Stimulated activated CD8-positive, alpha-beta memory T cell treated with anti-CD3 and anti-CD28 coated beads, Interleukin-7, amount 100 ng/mL, for 48 hours (primary cell): ENCODE measurements around the gene UPP1.

Source experiments
- DNase-seq, 2 donors: peaks; one replicate each; pipeline ENCODE4 v3.0.0-alpha.2; 2020; ENCODE audit warnings: low read depth in 1 of 2; ENCODE audit errors: extremely low read depth in 1 of 2

UPP1 gene

DNA sequence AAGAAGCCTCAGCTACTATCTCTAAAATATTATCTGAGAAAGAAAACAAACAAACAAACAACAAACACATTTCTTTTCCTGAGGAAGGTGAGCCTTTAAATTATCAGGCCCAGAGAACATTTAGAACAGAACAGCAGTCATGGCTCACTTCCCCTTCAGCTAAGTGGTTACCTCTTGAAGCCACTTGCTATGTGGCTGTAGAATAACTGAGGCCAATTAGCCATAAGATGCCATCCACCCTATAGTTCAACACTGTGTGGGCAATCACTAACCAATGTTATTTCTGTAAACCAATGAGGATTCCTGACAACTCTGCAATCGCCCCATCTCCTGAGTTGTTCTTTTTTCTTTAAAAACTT lies 3.7 kb upstream of the UPP1 start:
- no peak for DNase-seq

DNA sequence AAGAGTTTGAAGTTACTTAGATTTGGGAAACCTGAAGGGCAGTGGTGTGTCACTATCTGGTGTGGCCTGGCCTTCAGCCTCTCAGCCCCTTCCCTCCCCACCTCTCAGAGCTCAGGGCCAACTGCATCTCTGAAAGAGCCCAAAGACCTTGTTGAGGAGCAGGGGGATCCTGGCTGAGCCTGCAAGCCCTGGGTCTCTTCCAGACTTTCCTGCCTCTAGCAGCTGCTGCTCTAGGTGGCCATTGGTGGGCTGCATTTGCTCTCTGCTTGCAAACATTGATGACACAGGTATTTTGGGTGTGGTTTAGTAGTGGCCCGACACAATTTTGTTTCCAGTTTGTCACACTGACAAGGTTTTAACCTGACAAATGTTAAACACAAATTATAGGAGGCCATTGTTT lies 3.1 kb upstream of the UPP1 start:
- no peak for DNase-seq

DNA sequence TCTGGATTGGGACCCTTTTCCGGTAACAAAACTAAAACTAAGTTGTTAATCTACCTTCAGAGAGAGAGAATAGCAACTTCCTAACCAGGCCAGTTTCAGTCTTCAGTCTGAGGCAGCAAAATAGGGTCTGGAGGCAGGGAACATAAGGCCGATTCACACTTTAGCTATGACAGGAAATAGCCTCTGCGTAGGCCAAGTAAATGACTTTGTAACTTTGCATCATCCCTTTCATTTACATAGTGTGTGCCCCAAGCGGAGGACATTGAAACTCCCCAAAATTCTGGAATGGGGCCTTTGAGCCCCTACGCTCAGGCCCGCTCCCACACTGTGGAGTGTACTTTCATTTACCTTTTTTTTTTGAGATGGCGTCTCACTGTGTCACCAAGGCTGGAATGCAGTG lies 1.7 kb upstream of the UPP1 start:
- no peak for DNase-seq

DNA sequence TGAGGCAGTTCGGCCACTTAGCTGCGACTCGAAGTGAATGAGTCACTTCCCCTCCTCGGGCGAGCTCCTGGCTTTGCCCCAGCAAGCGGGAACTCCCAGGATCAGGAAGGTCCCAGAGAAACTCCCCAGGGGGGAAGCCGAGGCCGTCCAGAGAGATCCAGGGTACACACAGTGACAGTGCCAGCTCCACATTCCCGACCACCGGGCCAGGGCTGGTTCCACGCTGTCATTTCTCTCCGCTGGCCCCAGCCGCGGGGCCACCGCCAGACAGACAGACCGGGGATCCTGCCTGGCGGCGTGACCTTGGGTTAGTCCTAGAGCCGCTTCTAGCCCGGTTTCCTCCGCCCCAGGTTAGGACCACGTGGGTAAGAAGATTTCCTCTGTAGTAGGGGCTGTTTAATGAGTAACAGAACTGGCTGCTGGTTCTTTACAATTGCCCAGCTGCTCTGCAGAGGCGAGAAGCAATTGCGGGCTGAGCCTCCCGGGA lies 463 bp upstream of the UPP1 start:
- DNase-seq, result no peak

DNA sequence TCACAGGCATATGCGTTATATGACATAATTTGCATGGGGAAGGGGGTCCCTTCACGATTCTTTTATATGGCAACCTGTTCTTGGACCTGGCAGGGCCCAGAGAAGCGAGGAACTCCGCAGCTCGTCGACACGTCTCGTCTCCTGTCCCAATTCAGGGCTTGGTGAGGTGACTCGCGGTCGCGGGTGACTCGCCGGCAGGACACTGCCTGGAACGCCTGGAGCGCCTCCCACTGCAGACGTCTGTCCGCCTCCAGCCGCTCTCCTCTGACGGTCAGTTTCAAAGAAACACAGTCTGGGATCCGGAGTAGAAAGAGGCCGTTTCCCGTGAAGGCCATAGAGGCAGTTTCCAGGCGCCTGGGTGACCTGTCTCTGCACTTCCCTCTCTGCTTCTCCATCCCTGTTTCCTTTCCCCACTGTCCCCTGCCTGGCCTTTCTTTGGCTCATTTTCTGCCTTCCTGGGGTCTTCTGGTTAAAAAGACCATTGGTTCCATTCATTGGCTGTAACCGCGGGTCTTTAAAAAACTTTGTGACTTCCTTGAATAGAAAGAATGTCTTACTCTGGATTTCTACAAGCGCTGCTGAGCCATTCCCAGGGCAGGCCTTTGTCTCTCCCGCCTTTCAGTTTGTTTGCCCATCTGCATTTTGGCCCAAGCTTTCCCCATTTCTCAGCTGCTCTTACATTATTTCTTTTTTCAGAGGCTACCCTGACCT lies 1.2 kb downstream of the UPP1 start:
- no peak for DNase-seq

- no peak for DNase-seq
Observed at GRCh38 chr7:48091506-48092433, 2.7 kb downstream of the UPP1 start.

GRCh38 chr7:48094861-48095293 lies 5.8 kb downstream of the UPP1 start:
- DNase-seq, result no peak

GRCh38 chr7:48096273-48096672 lies 7.2 kb downstream of the UPP1 start:
- no peak for DNase-seq

DNA sequence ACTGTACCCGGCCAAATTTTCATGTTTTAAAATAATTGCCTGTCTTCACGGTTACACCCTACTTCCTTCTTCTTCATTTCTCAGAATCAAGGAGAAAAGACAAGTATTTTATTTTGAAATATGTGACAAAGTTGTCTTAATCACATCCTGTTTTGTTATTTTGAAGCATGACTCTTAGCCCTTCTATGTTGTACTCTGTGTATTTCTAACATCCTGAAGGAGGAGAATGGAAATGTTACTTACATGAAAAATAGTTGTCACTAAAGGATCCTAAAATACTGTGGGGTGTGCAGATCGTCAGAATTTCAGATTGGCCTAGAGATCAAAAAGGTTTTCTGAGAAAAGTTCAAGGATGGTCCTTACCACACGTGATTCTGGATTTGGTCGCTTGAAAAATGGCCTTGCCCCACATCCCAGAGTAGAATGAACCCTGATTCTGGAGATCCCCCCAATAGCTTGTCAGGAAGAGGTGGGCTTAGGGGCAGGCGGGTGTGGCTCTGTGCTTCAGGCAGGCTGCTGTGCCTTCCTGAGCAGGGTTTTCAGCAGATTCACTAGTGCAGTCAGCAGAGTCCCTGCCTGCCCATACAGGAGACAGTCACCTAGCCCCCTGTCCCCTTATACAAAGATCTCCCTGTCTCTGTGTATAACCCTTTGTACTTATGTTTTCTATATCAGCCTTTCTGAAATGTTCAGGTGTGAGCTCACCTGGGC lies 8.6 kb downstream of the UPP1 start:
- no peak for DNase-seq

DNA sequence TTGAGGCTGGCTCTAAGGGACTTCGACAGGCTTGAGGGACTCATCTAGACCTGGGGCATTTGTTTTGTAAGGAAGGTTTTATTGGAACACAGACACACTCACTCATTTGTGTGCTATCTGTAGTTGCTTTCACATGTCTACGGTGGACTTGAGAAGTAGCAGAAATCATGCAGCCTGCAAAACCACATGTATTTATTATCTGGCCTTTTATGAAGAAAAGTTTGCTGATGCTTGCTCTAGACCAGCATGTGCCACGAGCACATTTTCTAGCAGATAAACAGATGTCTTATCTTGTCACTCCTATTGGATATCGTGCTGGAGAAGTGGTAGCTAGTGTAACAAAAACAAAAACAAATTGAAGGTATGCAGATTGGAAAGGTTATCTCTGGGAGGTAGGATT lies 9.8 kb downstream of the UPP1 start:
- no peak for DNase-seq

- DNase-seq, result no peak
Observed at GRCh38 chr7:48099781-48100180, 10.7 kb downstream of the UPP1 start.

DNA sequence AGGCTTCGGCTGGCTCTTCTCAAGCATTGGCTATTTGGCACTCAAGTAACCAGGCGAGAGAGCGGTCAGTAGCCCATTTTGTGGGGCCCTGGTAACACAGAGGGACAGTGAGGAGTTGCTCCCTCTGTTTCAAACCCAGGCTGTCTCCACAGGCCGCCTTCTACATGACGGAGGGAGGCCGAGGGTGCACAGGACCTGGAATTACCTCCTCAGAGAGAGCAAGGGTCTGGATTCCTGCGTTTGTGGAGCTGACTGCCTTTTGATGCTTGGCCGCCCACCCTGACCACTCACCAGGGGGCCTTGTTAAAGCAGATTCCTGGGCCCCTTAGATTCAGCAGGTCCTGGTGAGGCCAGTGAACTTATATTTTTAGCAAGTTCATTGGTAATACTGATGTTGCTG lies 12.3 kb downstream of the UPP1 start:
- no peak for DNase-seq

GRCh38 chr7:48101968-48102367 lies 12.9 kb downstream of the UPP1 start:
- DNase-seq, result no peak

DNA sequence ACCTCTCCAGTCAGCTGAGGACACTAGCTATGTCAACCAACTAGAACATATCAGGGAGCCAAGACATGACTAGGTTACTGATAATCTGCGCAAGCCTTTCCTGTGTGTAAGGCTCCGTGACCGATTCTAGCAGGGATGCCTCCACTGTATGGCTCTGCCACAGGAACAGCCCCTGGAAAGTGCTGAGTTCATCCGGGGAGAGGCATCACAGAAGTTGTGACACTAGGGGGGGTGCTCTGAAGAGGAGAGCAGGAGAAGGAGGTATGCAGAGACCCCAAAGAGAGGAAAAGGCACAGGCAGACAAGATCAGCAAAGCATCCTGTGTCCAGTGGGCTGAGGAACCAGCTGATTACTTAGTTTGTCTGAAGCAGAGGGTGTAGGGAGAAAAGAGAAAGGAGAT lies 13.5 kb downstream of the UPP1 start:
- DNase-seq, result no peak

DNA sequence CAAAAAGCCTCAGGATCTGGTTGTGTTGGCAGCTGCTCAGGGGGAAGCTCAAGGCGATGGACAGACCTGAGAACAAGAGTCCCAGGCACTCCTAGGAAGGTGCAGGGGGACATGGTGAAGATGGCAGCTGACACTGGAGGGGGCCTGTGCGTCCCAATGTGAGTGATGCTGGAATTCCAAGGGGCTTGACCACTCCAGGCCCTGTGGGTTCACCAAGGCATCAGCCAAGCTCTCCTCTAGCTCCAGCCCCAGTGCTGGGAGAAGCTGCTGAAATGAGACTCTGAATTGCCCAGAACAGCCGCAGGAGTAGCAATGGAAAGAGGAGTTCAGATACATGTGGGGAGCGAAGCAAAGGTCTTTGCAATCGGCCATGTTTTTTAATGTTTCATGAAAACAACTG lies 16.0 kb downstream of the UPP1 start:
- DNase-seq, result no peak

- DNase-seq, result no peak
Observed at GRCh38 chr7:48106906-48107659, 18.0 kb downstream of the UPP1 start.

DNA sequence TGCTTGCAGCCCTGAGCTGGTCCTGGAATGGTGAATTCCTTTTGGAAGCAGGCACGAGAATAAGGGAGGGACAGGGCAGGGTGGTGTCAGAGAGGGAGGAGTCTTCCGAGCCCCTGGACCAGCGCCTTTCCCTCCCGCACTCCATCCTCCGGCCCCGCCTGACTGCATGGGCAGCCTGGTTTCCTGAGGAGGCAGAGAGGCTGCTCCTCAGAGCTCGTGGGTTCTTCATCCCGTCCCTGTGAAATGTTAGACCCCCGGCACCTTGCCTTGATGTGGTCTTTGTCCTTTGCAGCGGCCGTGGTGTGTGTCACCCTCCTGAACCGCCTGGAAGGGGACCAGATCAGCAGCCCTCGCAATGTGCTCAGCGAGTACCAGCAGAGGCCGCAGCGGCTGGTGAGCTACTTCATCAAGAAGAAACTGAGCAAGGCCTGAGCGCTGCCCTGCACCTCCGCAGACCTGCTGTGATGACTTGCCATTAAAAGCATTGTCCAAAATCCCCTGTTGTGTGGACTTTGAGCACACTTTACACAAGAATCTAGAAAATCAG lies 18.9 kb downstream of the UPP1 start:
- DNase-seq, result no peak

GRCh38 chr7:48108959-48109847 lies 20.1 kb downstream of the UPP1 start:
- DNase-seq, result no peak

- peak; percentile 58 to 71 for DNase-seq
Observed at GRCh38 chr7:48109848-48110663, 21.0 kb downstream of the UPP1 start.
